ENCODE data around the gene MEX3D. TPM values are rescaled to one million over a fixed set of nuclear protein-coding genes. Genes with fewer than 3 reads are reported as not detected.

The MEX3D gene
- total RNA-seq, 5 donors from 2014 or later (not counting 1 experiment from before 2014, with no cell fraction given): 2.1 to 7.7 (median 6.2) TPM

- H3K9me3 ChIP-seq: no peaks in the 10 kb centered on the region
- H3K4me3 Mint-ChIP-seq: no peak overlapping the region
- ATAC-seq (replicated peaks in 1 of 4) (no peak), DNase-seq (no peak)
- WGBS (ENCODE audit: insufficient coverage): 90% methylated on average over 20 of the region's 22 CpGs
- peaks cover 4% of the 10 kb centered on the region for H3K36me3 Mint-ChIP-seq
- peak overlapping the region in 1 of 2 donors; percentile 44 for H3K27ac Mint-ChIP-seq
- H3K9me3 Mint-ChIP-seq: no peaks in the 10 kb centered on the region
- ChIA-PET CTCF (no interaction called here), POLR2A (no interaction called here)
- H3K36me3 ChIP-seq (ENCODE audit: control insufficient read depth in 2 of 2, extremely low read depth in 1 of 2, insufficient read depth in 1 of 2, low read length in 1 of 2): peaks cover 19 to 28% of the 10 kb centered on the region in 2 donors
- peaks cover 0 to 3% of the 10 kb centered on the region in 2 experiments for H3K27me3 ChIP-seq (replicated peaks in 1 of 2; ENCODE audit: control insufficient read depth in 2 of 2, extremely low read depth in 1 of 2, insufficient read depth in 2 of 2, low read length in 1 of 2)
- H3K27ac ChIP-seq (ENCODE audit: low read length): no peak overlapping the region
- H3K4me1 ChIP-seq (ENCODE audit: control insufficient read depth in 1 of 2, extremely low read depth in 1 of 2, insufficient read depth in 2 of 2, low read length in 2 of 2): no peaks in the 10 kb centered on the region
- H3K4me1 Mint-ChIP-seq: peaks cover 0 to 11% (median 0%) of the 10 kb centered on the region in 3 donors
- peaks cover 0 to under 1% of the 10 kb centered on the region in 2 donors for H3K27me3 Mint-ChIP-seq
- H3K4me3 ChIP-seq (ENCODE audit: control insufficient read depth in 1 of 2, extremely low read depth in 1 of 2, low read length in 1 of 2): no peak overlapping the region
Observed at GRCh38 chr19:1575323-1576241, 7.5 kb upstream of the MEX3D start.

GRCh38 chr19:1574354-1575136, 6.4 kb upstream of the MEX3D start:
- Mint-ChIP-seq H3K27ac (no peak overlapping the region), H3K4me1 (peaks cover 0 to 20% (median 2%) of the 10 kb centered on the region in 3 donors), H3K36me3 (no peaks in the 10 kb centered on the region), H3K27me3 (peaks cover 3 to 5% of the 10 kb centered on the region in 2 donors), H3K4me3 (no peak overlapping the region), H3K9me3 (no peaks in the 10 kb centered on the region)
- 93% methylated on average over 32 of the region's 34 CpGs for WGBS (ENCODE audit: insufficient coverage)
- Histone ChIP-seq H3K4me3 (ENCODE audit: control insufficient read depth in 1 of 2, extremely low read depth in 1 of 2, low read length in 1 of 2) (no peak overlapping the region), H3K36me3 (ENCODE audit: control insufficient read depth in 2 of 2, extremely low read depth in 1 of 2, insufficient read depth in 1 of 2, low read length in 1 of 2) (peaks cover 19% of the 10 kb centered on the region in 2 donors), H3K27ac (ENCODE audit: low read length) (no peak overlapping the region), H3K27me3 (replicated peaks in 1 of 2; ENCODE audit: control insufficient read depth in 2 of 2, extremely low read depth in 1 of 2, insufficient read depth in 2 of 2, low read length in 1 of 2) (peaks cover 0 to 6% of the 10 kb centered on the region in 2 experiments), H3K4me1 (ENCODE audit: control insufficient read depth in 1 of 2, extremely low read depth in 1 of 2, insufficient read depth in 2 of 2, low read length in 2 of 2) (no peaks in the 10 kb centered on the region), H3K9me3 (no peaks in the 10 kb centered on the region)
- no peak for DNase-seq
- ChIA-PET CTCF (interaction anchor here in 1 of 2 donors (0.6 kb wide), 1 partner anchor 790 kb away, joined by 3 read pairs; no protein-coding TSS in a partner anchor), POLR2A (interaction anchor here in 1 of 2 donors (0.6 kb wide), 1 partner anchor 76 kb away, joined by 5 read pairs; no protein-coding TSS in a partner anchor)
- ATAC-seq (replicated peaks in 1 of 4): no peak

GRCh38 chr19:1572795-1573194, 4.7 kb upstream of the MEX3D start:
- no peaks in the 10 kb centered on the region for H3K9me3 ChIP-seq
- H3K4me3 ChIP-seq (ENCODE audit: control insufficient read depth in 1 of 2, extremely low read depth in 1 of 2, low read length in 1 of 2): no peak overlapping the region
- no peak overlapping the region for H3K4me3 Mint-ChIP-seq
- H3K9me3 Mint-ChIP-seq: no peaks in the 10 kb centered on the region
- POLR2A ChIA-PET: interaction anchor here in 1 of 2 donors (0.6 kb wide), 1 partner anchor 98 kb away, joined by 4 read pairs; no protein-coding TSS in a partner anchor
- no peaks in the 10 kb centered on the region for H3K36me3 Mint-ChIP-seq
- no peak overlapping the region for H3K27ac ChIP-seq (ENCODE audit: low read length)
- H3K4me1 Mint-ChIP-seq: peaks cover 0 to 17% (median 2%) of the 10 kb centered on the region in 3 donors
- no peak overlapping the region for H3K27ac Mint-ChIP-seq
- peaks cover 0 to 18% of the 10 kb centered on the region in 2 experiments for H3K27me3 ChIP-seq (replicated peaks in 1 of 2; ENCODE audit: control insufficient read depth in 2 of 2, extremely low read depth in 1 of 2, insufficient read depth in 2 of 2, low read length in 1 of 2)
- peaks cover 3 to 5% of the 10 kb centered on the region in 2 donors for H3K27me3 Mint-ChIP-seq
- ATAC-seq (replicated peaks in 1 of 4): no peak
- peaks cover 3 to 8% of the 10 kb centered on the region in 2 experiments for H3K4me1 ChIP-seq (ENCODE audit: control insufficient read depth in 1 of 2, extremely low read depth in 1 of 2, insufficient read depth in 2 of 2, low read length in 2 of 2)
- DNase-seq: no peak
- WGBS (ENCODE audit: insufficient coverage): 86% methylated on average over 7 of the region's 9 CpGs
- H3K36me3 ChIP-seq (ENCODE audit: control insufficient read depth in 2 of 2, extremely low read depth in 1 of 2, insufficient read depth in 1 of 2, low read length in 1 of 2): peaks cover 6 to 11% of the 10 kb centered on the region in 2 donors
- CTCF ChIA-PET: interaction anchor here in 1 of 2 donors (0.7 kb wide), 2 partner anchors 161 to 576 kb away, joined by 3 to 4 read pairs; no protein-coding TSS in a partner anchor

DNA sequence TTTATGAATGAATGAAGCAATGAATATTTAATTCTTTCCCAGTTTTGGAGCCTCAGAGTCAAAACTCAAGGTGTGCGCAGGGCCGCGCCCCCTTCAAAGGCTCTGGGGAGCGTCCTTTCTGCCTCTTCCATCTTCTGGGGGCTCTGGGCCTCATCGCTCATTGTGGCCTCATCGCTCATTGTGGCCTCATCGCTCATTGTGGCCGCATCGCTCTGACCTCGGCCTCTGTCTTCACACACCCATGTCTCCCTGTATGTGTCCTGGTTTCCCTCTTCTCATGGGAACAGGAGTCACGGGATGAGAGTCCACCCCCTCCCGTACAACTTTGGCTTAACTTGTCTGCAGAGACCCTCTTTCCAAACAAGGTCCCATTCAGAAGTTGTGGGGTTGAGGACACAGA, 3.2 kb upstream of the MEX3D start:
- Histone ChIP-seq H3K27me3 (replicated peaks in 1 of 2; ENCODE audit: control insufficient read depth in 2 of 2, extremely low read depth in 1 of 2, insufficient read depth in 2 of 2, low read length in 1 of 2) (peaks cover 0 to 21% of the 10 kb centered on the region in 2 experiments), H3K4me1 (ENCODE audit: control insufficient read depth in 1 of 2, extremely low read depth in 1 of 2, insufficient read depth in 2 of 2, low read length in 2 of 2) (peaks cover 4 to 15% of the 10 kb centered on the region in 2 experiments), H3K9me3 (no peaks in the 10 kb centered on the region), H3K4me3 (ENCODE audit: control insufficient read depth in 1 of 2, extremely low read depth in 1 of 2, low read length in 1 of 2) (no peak overlapping the region), H3K27ac (ENCODE audit: low read length) (no peak overlapping the region), H3K36me3 (ENCODE audit: control insufficient read depth in 2 of 2, extremely low read depth in 1 of 2, insufficient read depth in 1 of 2, low read length in 1 of 2) (peaks cover 2 to 3% of the 10 kb centered on the region in 2 donors)
- no peak for ATAC-seq (replicated peaks in 1 of 4)
- DNase-seq: no peak
- WGBS (ENCODE audit: insufficient coverage): 90% methylated on average over 10 of the region's 12 CpGs
- Mint-ChIP-seq H3K36me3 (no peaks in the 10 kb centered on the region), H3K9me3 (no peaks in the 10 kb centered on the region), H3K4me1 (peaks cover 0 to 15% (median 2%) of the 10 kb centered on the region in 3 donors), H3K27me3 (peaks cover 3 to 5% of the 10 kb centered on the region in 2 donors), H3K27ac (no peak overlapping the region), H3K4me3 (no peak overlapping the region)
- POLR2A ChIA-PET: no interaction called here
- CTCF ChIA-PET: no interaction called here

- ChIA-PET CTCF (no interaction called here), POLR2A (no interaction called here)
- no peaks in the 10 kb centered on the region for H3K36me3 ChIP-seq (ENCODE audit: control insufficient read depth in 2 of 2, extremely low read depth in 1 of 2, insufficient read depth in 1 of 2, low read length in 1 of 2)
- H3K27me3 ChIP-seq (replicated peaks in 1 of 2; ENCODE audit: control insufficient read depth in 2 of 2, extremely low read depth in 1 of 2, insufficient read depth in 2 of 2, low read length in 1 of 2): peaks cover 0 to 21% of the 10 kb centered on the region in 2 experiments
- peaks cover 4 to 15% of the 10 kb centered on the region in 2 experiments for H3K4me1 ChIP-seq (ENCODE audit: control insufficient read depth in 1 of 2, extremely low read depth in 1 of 2, insufficient read depth in 2 of 2, low read length in 2 of 2)
- H3K36me3 Mint-ChIP-seq: no peaks in the 10 kb centered on the region
- peak overlapping the region in 1 of 3 donors; percentile 60 for H3K4me3 Mint-ChIP-seq
- no peaks in the 10 kb centered on the region for H3K9me3 ChIP-seq
- no peak overlapping the region for H3K27ac Mint-ChIP-seq
- H3K27me3 Mint-ChIP-seq: peaks cover 3 to 5% of the 10 kb centered on the region in 2 donors
- DNase-seq (no peak), ATAC-seq (replicated peaks in 1 of 4) (no peak)
- no peaks in the 10 kb centered on the region for H3K9me3 Mint-ChIP-seq
- peaks cover 0 to 12% (median 2%) of the 10 kb centered on the region in 3 donors for H3K4me1 Mint-ChIP-seq
- 92% methylated on average over 8 of the region's 13 CpGs for WGBS (ENCODE audit: insufficient coverage)
- no peak overlapping the region for H3K27ac ChIP-seq (ENCODE audit: low read length)
- no peak overlapping the region for H3K4me3 ChIP-seq (ENCODE audit: control insufficient read depth in 1 of 2, extremely low read depth in 1 of 2, low read length in 1 of 2)
Observed at GRCh38 chr19:1570836-1571235, 2.7 kb upstream of the MEX3D start.

DNA sequence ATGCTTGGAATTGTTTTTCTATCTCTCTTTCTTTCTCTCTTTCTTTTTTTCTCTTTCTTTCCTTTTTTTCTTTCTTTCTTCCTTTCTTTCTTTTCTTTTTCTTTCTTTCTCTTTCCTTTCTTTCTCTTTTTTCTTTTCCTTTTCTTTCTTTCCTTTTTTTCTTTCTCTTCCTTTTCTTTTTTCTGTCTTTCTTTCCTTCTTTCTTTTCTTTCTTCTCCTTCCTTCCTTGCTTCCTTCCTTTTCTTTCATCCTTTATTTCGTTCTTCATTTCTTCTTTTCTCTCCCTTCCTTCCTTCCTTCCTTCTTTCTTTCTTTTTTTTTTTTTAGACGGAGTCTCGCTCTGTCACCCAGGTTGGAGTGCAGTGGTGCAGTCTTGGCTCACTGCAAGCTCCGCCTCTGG, 1.9 kb upstream of the MEX3D start:
- Mint-ChIP-seq H3K27me3 (peaks cover 3 to 5% of the 10 kb centered on the region in 2 donors), H3K4me3 (peak overlapping the region in 2 of 3 donors; percentile 49 to 60), H3K36me3 (no peaks in the 10 kb centered on the region), H3K4me1 (peaks cover 0 to 12% (median 2%) of the 10 kb centered on the region in 3 donors), H3K27ac (peak overlapping the region in 1 of 2 donors; percentile 15), H3K9me3 (no peaks in the 10 kb centered on the region)
- H3K27ac ChIP-seq (ENCODE audit: low read length): no peak overlapping the region
- CTCF ChIA-PET: no interaction called here
- H3K9me3 ChIP-seq: no peaks in the 10 kb centered on the region
- no CpG with 5 or more reads among the region's 4 CpGs for WGBS (ENCODE audit: insufficient coverage)
- peaks cover 0 to 21% of the 10 kb centered on the region in 2 experiments for H3K27me3 ChIP-seq (replicated peaks in 1 of 2; ENCODE audit: control insufficient read depth in 2 of 2, extremely low read depth in 1 of 2, insufficient read depth in 2 of 2, low read length in 1 of 2)
- H3K36me3 ChIP-seq (ENCODE audit: control insufficient read depth in 2 of 2, extremely low read depth in 1 of 2, insufficient read depth in 1 of 2, low read length in 1 of 2): no peaks in the 10 kb centered on the region
- no peak for DNase-seq
- peaks cover 4 to 15% of the 10 kb centered on the region in 2 experiments for H3K4me1 ChIP-seq (ENCODE audit: control insufficient read depth in 1 of 2, extremely low read depth in 1 of 2, insufficient read depth in 2 of 2, low read length in 2 of 2)
- no peak for ATAC-seq (replicated peaks in 1 of 4)
- POLR2A ChIA-PET: no interaction called here
- no peak overlapping the region for H3K4me3 ChIP-seq (ENCODE audit: control insufficient read depth in 1 of 2, extremely low read depth in 1 of 2, low read length in 1 of 2)

Measured in T-cell (primary cell).